Glomerular visceral epithelial cell (primary cell): ENCODE results near the gene CAPZB.

Experiments used
- DNase-seq: peaks from one replicate; pipeline ENCODE4 v3.0.0-alpha.2; 2016; ENCODE audit errors: extremely low spot score

The CAPZB gene

DNA sequence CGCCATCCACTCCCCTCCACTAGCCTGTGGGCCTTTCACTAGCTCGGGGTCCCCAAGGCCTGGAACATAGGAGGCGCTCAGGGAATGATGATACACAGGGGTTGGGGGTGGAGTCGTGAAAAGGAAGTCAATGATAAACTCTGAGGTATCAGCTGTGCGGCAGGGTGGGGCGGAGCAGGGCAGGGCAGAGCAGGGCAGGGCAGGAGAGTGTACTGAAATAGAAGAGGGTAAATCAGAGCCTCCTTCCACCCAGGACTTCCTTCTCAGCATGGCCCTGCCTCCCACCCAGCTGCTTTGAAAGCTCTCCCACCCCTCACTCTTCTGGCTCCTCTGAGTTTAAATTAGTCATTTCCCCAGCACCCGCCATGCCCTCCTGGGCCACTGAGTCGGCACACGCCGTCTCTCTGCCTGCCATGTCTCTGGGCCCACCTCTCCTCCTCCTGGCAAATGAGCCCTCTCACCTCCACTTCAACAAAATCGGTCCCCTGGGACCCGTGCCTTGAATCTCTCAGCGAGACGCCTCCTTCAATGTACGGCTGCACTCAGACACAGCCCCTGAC, 16.9 kb downstream of the CAPZB start:
- peak; percentile 68 for DNase-seq

DNA sequence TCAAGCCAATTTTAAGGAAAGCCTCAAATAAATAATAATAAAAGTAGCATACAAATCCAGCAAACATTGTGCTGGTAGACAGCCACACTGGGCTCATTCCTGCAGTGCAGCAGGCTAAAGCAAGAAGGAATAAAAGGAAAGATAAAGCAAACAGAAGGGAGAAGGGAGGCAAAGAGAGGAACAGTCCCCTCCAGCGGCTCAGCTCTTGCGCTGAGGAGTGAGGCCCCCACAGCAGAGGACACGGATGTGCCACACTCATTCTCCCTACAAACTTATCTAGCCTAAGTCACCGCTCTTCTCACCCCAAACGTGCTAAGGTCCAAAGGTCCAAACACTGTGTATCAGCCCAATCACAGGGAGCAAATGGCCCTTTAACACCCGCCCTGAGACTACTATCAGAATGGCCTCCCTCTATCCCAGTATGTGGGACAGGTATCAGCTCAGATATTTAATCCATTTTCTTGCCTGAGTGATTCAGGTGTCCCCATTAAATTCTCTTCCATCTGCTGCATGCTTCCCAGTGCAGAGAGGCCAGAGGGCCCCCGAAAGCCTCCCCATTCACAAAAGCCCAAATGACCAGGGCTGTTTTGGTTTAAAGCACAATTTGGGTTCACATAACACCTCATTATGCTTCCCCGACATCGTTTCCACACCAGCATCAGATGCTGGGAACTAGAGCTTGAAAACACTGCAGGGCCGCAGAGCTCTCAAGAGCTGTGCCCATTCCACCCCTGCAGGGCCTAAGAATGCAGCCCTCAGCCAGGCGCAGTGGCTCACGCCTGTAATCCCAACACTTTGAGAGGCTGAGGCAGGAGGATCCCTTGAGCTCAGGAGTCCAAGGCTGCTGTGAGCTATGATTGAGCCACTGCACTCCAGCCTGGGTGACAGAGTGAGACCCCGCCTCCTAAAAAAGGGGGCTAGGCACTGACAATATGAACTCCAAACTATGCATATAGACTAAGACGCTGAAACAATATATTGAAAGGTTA, 17.8 kb downstream of the CAPZB start:
- DNase-seq = no peak

DNA sequence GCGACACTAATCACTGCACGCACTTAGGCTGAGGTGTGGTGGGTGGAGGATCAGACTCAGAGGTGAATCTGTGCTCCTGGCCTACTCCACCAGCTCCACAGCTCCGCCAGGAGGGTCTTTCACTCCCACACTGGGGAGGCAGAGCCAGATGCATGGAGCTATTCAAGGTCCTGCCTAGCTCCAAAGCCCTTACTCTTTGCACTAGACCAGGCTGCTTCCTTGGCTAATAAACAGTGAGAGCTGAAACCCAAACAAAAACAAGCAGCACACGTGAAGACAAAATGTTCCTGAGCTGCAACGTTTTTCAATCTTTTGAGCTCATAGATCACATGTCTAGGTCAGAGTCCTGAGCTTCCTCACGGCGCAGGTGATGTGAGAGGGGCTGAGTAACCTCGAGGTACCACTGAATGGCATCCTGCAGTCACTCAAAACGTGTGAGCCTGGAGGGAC, 19.2 kb downstream of the CAPZB start:
- DNase-seq = no peak

DNA sequence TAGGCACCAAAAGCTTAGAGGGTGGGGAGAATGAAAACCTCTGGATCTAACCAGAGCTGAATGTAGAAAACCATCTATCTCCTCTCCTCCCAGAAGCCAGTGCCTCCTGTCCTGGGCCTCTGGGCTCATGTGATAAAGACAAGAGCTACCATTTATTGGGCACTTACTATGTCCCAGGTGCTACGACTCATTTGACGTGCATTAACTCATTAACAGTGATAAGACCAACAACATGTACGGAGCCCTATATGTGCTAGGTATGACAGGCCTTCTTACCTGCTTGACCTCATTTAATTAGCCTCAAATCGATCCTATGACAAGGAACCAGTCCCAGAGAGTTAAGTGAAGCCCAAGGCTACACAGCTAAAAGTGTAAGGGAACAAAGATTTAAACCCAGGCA, 19.7 kb downstream of the CAPZB start:
- DNase-seq = no peak

DNA sequence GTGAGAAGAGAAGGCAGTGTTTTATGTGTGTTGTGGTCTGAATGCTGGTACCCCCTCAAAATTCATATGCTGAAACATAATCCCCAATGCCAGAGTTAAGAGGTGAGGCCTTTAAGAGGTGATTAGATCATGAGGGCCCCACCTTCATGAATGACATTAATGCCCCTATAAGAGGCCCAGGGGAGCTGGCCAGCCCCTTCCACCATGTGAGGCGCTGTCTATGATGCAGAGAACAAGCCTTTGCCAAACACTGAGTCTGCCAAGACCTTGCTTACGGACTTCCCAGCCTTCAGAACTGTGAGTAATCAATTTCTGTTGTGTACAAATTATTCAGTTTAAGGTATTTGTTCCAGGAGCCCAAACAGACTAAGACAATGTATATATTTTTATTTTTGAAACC, 20.2 kb downstream of the CAPZB start:
- DNase-seq = no peak

DNA sequence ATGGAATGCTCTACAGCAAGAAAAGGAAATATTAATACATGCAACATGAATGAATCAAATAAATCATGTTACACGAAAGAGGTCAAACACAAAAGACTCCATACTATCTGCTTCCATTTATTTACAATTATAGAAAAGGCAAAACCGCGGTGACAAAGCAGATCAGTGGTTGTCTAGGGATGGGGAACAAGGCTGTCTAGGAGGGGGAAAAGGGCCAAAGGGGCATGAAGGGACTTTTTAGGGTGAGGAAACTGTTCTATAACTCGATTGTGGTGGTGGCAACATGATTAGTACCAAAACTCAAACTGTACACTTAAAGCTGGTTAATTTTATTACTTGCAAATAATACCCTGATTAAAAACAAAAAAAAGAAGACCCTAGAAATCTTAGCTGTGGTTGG, 20.6 kb downstream of the CAPZB start:
- DNase-seq = no peak

DNA sequence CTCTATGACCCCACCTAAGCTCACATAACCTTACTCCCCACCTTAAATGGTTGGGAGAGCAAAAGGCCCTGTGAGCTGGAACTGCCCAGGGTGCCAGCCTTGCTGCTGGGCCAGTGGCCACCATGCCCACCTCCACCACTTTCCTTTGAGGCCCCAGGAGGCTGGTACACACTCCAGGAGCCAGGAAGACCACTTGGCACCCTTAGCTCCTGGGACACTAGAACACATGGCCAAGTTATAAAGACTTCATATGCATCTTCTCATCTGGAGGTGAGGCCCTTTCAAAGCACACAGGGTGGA, 21.9 kb downstream of the CAPZB start:
- no peak for DNase-seq

DNA sequence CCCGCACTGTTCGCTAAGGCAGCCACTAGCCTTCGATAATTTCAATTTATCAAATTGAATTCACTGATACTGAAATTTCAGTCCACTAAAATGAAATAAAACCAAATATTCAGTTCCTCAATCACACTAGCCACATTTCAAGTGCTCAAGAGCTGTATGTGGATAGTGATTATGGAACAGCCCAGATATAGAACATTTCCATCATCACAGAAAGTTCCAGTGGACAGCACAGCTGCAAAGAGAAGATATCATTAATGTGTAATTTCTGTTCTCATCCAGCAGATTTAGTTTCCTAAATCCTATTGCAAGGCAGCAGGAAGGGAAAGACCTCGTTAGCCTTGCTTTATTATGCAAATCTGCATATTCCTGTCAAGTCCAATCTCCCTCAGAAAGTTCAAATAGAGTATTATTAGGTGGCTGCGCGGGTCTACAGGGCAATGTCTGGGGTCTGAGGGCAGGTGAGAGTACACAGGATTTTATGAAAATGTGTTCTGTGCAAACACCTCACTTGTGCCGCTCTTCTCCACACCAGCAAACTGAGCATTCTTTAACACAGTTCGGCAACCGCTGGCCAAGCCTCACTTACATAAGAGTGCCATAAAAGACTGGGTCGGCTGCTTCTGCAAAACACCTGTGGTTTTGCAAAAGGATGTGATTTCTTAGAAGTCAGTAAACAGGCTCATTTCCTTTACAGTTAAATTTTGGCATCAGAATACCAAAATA, 22.4 kb downstream of the CAPZB start:
- DNase-seq = no peak

DNA sequence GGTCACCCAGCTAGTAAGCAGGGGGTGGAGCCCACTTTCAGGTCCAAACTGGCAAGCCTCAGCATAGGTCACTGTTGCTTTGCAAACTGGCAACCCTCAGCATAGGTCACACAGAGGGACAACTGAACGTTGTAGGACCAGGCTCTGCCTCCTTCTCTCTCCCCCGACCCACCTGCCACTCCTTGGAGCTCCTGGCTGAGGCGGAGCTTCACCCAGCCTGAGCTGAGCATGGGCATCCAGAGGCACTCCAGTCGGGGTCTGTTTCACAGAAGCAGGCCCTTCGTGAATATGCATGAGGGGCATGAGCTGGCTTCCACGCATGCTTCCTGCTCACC, 24.2 kb downstream of the CAPZB start:
- DNase-seq = no peak

DNA sequence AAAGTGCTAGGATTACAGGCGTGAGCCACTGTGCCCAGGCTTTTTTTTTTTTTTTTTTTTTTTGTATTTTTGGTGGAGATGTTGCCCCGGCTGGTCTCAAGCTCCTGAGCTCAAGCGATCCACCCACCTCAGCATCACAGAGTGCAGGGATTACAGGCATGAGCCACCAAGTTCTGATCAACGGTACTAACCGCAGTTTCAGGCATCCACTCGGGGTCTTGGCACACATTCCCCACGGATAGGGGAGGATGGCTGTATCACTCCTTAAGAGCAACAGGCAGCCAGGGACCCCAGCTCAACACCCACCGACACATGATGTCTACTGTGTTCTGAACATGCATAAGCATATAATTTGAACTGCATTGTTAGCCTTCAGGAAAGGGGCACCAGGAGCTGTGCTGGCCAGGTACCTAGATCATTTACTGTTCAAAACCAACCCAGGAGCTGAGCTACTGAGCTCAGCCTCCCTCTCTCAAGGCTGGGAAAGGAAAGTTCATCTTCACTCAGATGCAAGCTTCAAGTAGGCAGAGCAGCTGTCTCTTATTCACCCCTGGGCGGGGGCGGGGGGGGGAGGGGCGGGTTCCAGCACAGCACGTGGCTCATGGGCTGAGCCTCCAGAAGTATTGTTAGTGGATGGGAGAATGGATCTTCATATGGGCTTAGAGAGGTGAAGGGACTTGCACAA, 24.7 kb downstream of the CAPZB start:
- no peak for DNase-seq

DNA sequence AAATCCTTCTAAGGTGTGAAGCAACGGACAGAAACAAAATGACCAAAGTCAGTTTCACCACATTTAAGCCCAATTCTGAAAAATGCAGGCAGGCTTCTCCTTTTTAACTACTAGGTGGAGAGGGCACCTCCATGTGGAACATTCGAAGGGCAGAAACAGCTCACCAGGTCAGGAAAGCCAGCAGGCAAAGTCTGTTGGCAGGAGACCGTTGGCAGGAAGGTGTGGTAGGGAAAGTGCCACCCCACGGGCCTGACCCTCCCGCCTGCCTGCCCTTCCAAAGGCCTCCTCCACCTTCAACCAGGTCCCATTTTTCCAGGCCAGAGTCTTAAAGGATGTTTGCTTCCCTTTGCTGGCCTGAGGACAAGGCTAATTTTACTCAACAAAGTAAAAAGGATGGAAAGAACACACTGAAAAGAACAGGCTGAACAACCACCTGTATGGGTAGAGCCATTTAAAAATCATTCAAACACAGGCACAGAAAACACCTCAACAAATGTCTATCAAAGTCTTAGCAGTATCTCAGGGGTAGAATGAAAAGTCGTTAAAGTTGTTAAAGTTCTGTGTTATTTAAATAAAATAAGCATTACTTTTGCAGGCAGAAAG, 26.4 kb downstream of the CAPZB start:
- DNase-seq = no peak

DNA sequence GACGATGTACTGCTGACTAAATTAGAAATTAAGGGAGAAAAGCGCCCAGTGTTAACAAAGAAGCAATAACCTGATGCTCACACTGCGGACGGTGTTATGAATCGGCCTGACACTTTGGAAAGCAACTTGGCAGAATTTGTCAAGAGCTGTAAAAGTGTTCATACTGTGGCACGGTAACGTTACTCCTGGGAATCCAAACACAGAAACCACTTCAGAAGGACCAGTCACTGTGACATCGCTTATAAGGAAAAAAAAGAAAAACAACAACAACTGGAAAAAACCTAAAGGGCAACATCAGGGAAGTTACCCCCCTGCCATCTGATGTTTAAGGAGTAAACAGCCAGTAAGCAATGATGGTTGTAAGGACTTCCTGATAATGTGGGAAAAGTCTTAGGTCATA, 27.7 kb downstream of the CAPZB start:
- no peak for DNase-seq

DNA sequence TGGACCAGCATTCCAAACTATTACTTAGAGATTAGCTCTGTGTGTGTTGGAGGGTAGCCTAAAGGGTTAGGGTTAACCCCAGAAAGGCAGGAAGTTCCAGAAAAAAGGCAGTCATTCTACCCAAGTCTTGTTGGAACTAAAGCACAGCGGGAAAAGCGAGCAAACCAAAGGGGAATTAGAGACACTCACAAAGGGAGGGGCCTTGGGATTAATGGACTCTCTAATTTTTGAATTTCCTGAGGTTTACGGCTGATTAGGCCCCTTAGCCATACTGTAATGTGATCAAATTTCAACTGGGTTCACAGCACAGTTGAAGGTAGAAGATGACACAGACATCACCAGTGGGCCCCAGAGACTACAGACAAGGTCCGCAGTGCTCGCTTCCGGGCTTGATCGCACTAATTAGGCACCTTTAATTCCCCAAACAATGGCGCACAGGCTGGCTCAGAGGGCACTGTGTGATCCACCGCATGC, 28.3 kb downstream of the CAPZB start:
- no peak for DNase-seq

DNA sequence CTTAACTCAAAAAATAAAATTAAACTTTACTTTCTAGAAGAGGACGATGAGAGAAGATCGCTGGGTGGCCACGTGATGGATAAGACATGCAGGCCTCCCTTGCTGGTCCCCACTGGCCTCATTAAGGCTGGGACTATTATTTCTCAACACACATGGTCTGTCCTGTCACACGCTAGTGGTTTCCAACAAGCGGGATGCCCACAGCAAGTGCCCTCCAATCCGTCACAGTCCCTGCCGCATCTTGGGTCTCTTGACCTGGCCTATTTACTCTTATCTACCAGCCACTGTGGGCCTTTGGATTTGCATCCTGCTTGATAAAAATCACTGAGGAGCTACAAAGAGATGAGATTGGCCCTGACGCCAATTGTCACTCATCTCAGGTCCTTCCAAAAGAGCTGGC, 30.0 kb downstream of the CAPZB start:
- no peak for DNase-seq

DNA sequence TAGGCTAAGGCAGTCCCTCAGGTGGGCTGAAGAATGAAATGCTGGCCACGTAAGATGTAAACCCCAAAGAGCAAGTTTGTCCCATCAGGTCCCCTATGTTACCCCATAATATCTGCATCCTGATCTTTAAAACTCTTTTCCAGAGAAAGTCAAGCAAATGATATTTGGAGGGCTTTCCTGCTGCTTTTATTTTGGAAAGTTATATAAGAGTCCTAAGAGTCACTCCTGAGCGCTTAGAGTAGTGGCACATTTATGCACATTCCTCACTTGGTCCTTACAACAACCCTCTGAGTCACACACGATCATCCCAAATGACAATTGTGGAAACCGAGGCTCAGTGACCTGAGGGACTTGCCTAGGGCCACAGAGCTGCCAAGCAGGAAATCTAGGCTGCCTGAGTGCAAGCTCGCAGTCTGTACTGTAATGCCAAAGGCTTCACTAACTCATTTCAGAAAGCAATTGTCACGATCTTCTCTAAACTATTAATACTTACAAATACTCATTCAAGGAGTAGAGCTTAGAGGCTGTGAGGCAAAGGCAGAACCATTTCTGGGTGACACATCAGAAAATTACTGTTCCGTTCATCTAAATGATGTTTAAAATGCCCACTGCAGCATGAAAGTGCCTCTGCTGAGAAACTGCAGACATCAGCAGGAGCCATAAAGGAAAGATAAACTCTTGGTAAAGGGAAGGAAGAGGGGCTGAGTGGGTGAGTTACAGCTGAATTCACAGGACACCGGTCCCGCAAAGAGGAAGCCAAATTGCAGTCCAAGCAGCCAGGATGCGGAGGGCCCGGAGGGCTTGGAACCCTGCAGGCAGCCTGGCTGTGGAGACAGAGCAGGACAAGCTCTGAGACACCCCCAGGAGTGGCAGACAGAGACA, 30.8 kb downstream of the CAPZB start:
- no peak for DNase-seq

DNA sequence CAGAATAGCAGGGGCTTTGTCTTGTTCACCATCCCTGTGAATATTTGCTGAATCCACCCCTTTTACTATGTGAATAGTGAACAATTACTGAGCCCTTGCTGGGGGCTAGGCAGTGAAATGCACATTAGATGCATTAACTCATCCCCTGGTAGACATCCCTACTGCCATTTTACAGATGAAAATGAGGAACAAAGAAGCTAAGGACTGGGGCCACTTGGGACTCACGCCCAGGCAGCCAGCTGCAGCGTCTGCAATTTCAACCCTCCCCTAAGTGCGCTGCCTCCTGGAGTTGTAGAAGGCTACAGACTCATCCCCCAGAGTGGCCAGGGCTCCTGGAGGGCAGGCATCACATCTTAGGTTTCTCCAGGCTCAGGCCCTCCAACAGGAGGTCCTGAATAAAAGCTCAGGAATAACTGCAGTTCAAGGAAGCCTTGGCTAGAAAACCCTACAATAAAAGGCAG, 31.6 kb downstream of the CAPZB start:
- no peak for DNase-seq

DNA sequence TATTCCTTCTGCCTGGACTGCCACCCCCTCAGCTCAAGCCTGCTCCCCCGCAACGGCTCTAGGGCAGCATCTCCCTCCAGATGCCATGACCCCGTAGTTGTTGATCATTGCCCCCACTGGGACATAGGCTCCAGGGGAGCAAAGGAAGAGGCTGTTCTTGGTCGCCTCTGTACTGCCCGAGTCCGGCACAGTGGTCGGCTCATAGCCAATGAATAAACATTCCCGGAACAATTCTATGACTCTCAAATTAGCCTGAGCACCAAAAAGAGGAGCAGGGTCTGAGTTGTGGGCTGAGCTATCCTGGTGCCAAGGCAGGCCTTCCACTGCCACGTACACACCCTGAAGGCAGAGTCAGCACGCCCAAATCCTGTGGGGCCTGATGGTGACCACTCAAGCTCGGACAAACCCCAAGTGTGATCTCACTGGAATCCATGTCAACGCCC, 33.1 kb downstream of the CAPZB start:
- peak; percentile 68 for DNase-seq

DNA sequence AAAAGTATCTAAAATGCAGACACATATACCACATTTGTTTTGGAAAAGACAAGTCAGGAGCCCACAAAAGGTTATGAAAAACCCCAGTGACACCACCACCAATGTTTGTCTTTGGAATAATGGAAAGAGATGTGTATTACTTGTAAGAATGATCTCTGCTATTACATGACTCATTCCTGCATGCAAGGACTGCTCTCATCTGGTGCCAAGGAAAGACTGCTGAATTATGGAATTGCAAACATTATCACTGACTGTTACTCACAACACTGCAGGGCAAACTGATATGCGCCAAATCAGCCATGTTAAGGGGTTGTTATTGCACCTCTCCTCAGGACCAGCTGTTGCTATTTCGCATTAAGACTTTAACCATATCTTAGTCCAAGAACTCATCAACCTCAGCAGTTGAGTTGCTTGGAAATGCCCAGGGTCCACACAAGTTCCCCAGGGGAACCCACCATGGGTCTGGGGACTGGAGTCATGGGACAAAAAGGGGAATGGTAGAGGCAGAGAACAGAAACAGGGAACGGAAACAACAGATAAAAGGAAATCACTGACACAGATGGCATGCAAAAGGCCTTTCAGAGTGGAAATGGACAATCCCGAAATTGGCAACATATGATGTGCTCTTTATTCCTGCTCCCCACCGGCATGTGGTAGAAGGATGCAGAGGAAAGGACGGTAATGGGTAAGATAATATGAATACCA, 34.4 kb downstream of the CAPZB start:
- peak; percentile 77 for DNase-seq

DNA sequence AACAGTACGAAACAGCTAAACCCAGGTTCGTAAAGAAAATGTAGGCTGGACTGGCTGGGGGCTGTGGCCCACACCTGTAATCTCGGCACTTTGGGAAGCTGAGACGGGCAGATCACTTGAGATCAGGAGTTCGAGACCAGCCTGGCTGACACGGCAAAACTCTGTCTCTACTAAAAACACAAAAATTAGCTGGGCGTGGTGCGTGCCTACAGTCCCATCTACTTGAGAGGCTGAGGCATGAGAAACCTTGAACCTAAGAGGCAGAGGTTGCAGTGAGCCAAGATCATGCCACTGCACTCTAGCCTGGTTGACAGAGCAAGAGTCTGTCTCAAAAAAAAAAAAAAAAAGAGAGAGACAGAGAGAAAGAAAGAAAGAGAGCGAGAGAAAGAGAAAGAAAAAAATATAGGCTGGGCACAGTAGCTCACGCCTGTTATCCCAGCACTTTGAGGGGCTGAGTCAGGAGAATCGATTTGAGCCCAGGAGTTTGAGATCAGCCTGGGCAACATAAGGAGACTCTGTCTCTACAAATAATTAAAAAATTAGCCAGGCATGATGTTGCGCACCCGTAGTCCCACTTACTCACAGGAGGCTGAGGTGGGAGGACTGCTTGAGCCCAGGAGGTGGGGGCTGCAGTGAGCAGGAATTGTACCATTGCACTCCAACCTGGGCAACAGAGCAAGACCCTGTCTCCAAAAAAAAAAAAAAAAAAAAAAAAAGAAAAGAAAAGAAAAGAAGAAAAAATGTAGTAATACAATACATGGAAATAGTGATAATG, 35.7 kb downstream of the CAPZB start:
- DNase-seq = no peak
